Colonic mucosa (tissue), 4 donors: ENCODE results near the gene B4GALNT2. TPM values are rescaled to one million over a fixed set of nuclear protein-coding genes. Genes with fewer than 3 reads are reported as not detected.

Experiments used
- DNase-seq: peaks from one replicate; pipeline ENCODE4 v3.0.0-alpha.2; 2020
- H3K27ac ChIP-seq: fragments of 200-600 bp; one replicate; pipeline ENCODE4 v1.8.0; 2021
- H3K27me3 ChIP-seq: fragments of 200-600 bp; one replicate; pipeline ENCODE4 v1.8.0; 2021
- H3K36me3 ChIP-seq: fragments of 200-600 bp; one replicate; pipeline ENCODE4 v1.8.0; 2021
- H3K4me1 ChIP-seq: fragments of 200-600 bp; one replicate; pipeline ENCODE4 v1.8.0; 2021; ENCODE audit warnings: mild to moderate bottlenecking
- H3K4me3 ChIP-seq: fragments of 200-600 bp; one replicate; pipeline ENCODE4 v1.8.0; 2021
- H3K9ac ChIP-seq, 2 donors: one replicate each; pipeline ENCODE4 v1.7.0; 2013; ENCODE audit warnings: control low read depth in 2 of 2, low read depth in 2 of 2, low read length in 2 of 2
- H3K9me3 ChIP-seq: fragments of 200-600 bp; one replicate; pipeline ENCODE4 v1.8.0; 2021
- CTCF ChIP-seq: fragments of 200-600 bp; IDR thresholded peaks from one replicate; pipeline ENCODE4 v1.8.0; 2022; ENCODE audit warnings: antibody characterized with exemption, mild to moderate bottlenecking
- intact Hi-C: fragments of 100-400 bp; cut with DNase I; formaldehyde crosslinking; loops from one replicate; pipeline ENCODE4 v1.14.1; 2022
- total RNA-seq, 2 donors: library from RNA; stranded (reverse); fragmentation: NEBNext Ultra II Directional in 1 of 2; extraction: Animal tissue kit (Norgen Biotek cat#: 25700) in 1 of 2; gene quantifications; one replicate each; pipeline ENCODE4 v1.2.1, GENCODE V29; 2021
- donor health status: healthy.
- donor health status: DM: no; HTN: no; CAD: no.
- donor health status: DM: no; HTN: no; CAD: no.

B4GALNT2 gene
- total RNA-seq, 2 donors from 2014 or later: 13.3 to 26.8 TPM

DNA sequence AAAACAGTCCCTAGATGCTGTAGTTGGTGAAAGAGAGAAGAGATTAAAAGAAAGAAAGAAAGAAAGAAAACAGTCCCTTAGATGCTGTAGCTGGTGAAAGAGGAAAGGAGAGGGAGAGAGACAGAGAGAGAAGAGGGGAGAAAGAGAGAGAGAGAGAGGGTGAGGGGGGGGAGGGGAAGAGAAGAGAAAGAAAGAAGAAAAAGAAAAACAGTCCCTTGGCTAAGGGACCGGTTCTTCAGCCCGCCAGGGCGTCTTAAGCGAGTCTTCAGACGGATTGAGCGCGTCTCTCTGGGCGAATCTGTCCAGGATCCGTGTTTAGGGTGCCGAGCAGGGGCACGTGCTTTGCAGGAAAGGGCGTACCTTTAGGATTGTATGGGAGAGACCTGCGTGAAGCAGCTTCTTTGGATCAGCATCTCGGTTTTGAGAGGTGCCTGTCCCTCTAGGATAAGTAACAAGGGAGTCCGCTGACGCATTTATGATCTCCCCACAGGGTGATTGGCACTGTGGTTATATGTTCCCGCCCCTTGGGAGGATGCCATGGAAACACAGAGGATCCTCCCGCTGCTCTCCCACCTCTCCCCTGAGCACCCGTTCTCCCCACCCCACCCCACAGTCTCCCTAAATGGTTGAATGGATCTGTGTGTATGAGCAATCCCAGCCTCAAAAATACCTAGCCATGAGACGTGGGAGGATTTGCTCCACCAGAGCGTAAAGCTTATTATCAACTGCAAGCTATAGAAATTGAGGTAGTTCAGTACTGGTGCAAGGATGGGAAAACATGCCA, 61.1 kb downstream of the B4GALNT2 start:
- no peak for TF ChIP-seq CTCF
- intact Hi-C loops: no loop called here
- Histone ChIP-seq H3K27ac (peak overlapping the region; percentile 98), H3K27me3 (no peaks in the 10 kb centered on the region), H3K9ac (peak overlapping the region; percentile 16 to 93), H3K4me3 (peak overlapping the region; percentile 73), H3K9me3 (no peaks in the 10 kb centered on the region), H3K4me1 (no peaks in the 10 kb centered on the region), H3K36me3 (no peaks in the 10 kb centered on the region)
- DNase-seq: peak; percentile 74

GRCh38 chr17:49194297-49194607, 61.7 kb downstream of the B4GALNT2 start:
- Histone ChIP-seq H3K4me3 (no peak overlapping the region), H3K9ac (no peak overlapping the region), H3K9me3 (no peaks in the 10 kb centered on the region), H3K36me3 (no peaks in the 10 kb centered on the region), H3K4me1 (no peaks in the 10 kb centered on the region), H3K27me3 (no peaks in the 10 kb centered on the region), H3K27ac (no peak overlapping the region)
- intact Hi-C loops: no loop called here
- DNase-seq: no peak
- no peak for TF ChIP-seq CTCF

- Histone ChIP-seq H3K4me1 (no peaks in the 10 kb centered on the region), H3K4me3 (no peak overlapping the region), H3K27ac (no peak overlapping the region), H3K9ac (no peak overlapping the region), H3K27me3 (no peaks in the 10 kb centered on the region), H3K36me3 (no peaks in the 10 kb centered on the region), H3K9me3 (no peaks in the 10 kb centered on the region)
- intact Hi-C loops: no loop called here
- TF ChIP-seq CTCF: no peak
- DNase-seq: no peak
Observed at GRCh38 chr17:49195751-49196150, 63.2 kb downstream of the B4GALNT2 start.

DNA sequence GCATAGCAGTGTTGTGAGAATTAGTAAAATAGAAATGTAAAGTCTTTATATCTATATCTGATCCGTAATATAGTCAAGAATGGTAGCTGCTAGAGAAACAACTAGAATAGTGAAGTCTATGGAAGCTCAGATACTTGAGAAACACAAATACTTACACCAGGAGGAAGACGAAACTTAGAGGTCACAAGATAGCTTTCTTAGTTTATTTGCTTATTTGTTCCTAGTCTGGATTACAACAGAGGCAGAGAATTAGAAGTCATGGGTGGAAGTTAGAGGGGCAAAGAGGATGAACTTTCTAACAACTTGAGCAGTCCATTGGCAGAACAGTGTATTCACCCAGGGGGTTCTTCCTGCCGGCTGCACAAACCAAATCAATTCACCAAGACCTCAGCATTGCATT, 64.0 kb downstream of the B4GALNT2 start:
- Histone ChIP-seq H3K36me3 (no peaks in the 10 kb centered on the region), H3K27me3 (no peaks in the 10 kb centered on the region), H3K4me1 (no peaks in the 10 kb centered on the region), H3K27ac (no peak overlapping the region), H3K4me3 (no peak overlapping the region), H3K9me3 (no peaks in the 10 kb centered on the region), H3K9ac (no peak overlapping the region)
- TF ChIP-seq CTCF: no peak
- intact Hi-C loops: no loop called here
- no peak for DNase-seq

- no peak for TF ChIP-seq CTCF
- H3K27me3 ChIP-seq: no peaks in the 10 kb centered on the region
- no peak overlapping the region for H3K9ac ChIP-seq
- intact Hi-C loops: no loop called here
- no peak for DNase-seq
- H3K4me1 ChIP-seq: no peaks in the 10 kb centered on the region
- no peak overlapping the region for H3K27ac ChIP-seq
- H3K9me3 ChIP-seq: no peaks in the 10 kb centered on the region
- no peaks in the 10 kb centered on the region for H3K36me3 ChIP-seq
- no peak overlapping the region for H3K4me3 ChIP-seq
Observed at GRCh38 chr17:49197346-49197998, 64.9 kb downstream of the B4GALNT2 start.
